ENCODE results near the gene EEIG2. TPM values are rescaled to one million over a fixed set of nuclear protein-coding genes. Genes with fewer than 3 reads are reported as not detected.

EEIG2 gene
- total and polyA plus RNA-seq, 9 of the 15 experiments (the other 6 are each of a cell fraction or from before 2014, with no cell fraction given) = 6.1 to 26.9 (median 15.2) TPM

DNA sequence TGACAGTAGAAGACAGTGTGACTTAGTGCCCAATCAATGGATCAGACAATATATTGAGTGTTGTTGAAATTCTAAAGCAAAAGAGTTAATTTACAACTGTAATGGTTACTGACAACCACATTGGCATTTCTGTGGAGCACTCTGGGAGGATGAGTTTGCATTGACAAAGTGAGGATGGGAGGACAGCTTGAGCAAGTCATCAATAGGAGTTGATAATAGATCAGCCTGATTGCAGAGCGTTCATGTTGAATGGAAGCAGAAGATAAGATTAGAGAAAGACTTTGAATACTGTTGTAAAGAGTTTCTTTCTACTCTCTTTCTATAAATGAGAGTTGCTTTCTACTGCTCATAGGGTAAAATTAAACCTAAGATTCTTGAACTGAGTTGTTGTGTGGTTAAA lies 3.9 kb downstream of the EEIG2 start:
- intact Hi-C loops (cut with micrococcal nuclease) = loop anchor here (5.0 kb wide), 2 partner anchors 143 to 333 kb away; no protein-coding TSS in a partner anchor
- no peak for FAIRE-seq
- no peak for ATAC-seq
- TF ChIP-seq FOXJ3 (CRISPR knock-in tag; IDR thresholded peaks at IDR 0.05) (no peak), ZNF507 (tag; conservative IDR thresholded peaks at IDR 0.05) (no peak), C11orf30 (IDR thresholded peaks at IDR 0.05; ENCODE audit: low read depth) (no peak), HDAC6 (IDR thresholded peaks at IDR 0.05; ENCODE audit: low read depth, low read length) (no peak), MAFF (IDR thresholded peaks at IDR 0.05; ENCODE audit: low read length) (peak; percentile 41; the same call in 1 of the 2 replicates), EP400 (IDR thresholded peaks at IDR 0.05) (0 out of 2 replicates have a peak, but pooled peaks have one; percentile 8), ARID1B (IDR thresholded peaks at IDR 0.05) (peak; percentile 59), RCOR1 (IDR thresholded peaks at IDR 0.05; ENCODE audit: borderline replicate concordance in 1 of 2, low read depth in 2 of 2, low read length in 2 of 2) (peak in 1 of 2 experiments; percentile 71; a peak in 2 of 4 replicates)
- TF ChIP-seq, protein P1, sequence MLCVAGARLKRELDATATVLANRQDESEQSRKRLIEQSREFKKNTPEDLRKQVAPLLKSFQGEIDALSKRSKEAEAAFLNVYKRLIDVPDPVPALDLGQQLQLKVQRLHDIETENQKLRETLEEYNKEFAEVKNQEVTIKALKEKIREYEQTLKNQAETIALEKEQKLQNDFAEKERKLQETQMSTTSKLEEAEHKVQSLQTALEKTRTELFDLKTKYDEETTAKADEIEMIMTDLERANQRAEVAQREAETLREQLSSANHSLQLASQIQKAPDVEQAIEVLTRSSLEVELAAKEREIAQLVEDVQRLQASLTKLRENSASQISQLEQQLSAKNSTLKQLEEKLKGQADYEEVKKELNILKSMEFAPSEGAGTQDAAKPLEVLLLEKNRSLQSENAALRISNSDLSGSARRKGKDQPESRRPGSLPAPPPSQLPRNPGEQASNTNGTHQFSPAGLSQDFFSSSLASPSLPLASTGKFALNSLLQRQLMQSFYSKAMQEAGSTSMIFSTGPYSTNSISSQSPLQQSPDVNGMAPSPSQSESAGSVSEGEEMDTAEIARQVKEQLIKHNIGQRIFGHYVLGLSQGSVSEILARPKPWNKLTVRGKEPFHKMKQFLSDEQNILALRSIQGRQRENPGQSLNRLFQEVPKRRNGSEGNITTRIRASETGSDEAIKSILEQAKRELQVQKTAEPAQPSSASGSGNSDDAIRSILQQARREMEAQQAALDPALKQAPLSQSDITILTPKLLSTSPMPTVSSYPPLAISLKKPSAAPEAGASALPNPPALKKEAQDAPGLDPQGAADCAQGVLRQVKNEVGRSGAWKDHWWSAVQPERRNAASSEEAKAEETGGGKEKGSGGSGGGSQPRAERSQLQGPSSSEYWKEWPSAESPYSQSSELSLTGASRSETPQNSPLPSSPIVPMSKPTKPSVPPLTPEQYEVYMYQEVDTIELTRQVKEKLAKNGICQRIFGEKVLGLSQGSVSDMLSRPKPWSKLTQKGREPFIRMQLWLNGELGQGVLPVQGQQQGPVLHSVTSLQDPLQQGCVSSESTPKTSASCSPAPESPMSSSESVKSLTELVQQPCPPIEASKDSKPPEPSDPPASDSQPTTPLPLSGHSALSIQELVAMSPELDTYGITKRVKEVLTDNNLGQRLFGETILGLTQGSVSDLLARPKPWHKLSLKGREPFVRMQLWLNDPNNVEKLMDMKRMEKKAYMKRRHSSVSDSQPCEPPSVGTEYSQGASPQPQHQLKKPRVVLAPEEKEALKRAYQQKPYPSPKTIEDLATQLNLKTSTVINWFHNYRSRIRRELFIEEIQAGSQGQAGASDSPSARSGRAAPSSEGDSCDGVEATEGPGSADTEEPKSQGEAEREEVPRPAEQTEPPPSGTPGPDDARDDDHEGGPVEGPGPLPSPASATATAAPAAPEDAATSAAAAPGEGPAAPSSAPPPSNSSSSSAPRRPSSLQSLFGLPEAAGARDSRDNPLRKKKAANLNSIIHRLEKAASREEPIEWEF (CRISPR knock-in tag; IDR thresholded peaks at IDR 0.05) = peak; percentile 69; the same call in 1 of the 2 replicates
- TF ChIP-seq, protein P2, sequence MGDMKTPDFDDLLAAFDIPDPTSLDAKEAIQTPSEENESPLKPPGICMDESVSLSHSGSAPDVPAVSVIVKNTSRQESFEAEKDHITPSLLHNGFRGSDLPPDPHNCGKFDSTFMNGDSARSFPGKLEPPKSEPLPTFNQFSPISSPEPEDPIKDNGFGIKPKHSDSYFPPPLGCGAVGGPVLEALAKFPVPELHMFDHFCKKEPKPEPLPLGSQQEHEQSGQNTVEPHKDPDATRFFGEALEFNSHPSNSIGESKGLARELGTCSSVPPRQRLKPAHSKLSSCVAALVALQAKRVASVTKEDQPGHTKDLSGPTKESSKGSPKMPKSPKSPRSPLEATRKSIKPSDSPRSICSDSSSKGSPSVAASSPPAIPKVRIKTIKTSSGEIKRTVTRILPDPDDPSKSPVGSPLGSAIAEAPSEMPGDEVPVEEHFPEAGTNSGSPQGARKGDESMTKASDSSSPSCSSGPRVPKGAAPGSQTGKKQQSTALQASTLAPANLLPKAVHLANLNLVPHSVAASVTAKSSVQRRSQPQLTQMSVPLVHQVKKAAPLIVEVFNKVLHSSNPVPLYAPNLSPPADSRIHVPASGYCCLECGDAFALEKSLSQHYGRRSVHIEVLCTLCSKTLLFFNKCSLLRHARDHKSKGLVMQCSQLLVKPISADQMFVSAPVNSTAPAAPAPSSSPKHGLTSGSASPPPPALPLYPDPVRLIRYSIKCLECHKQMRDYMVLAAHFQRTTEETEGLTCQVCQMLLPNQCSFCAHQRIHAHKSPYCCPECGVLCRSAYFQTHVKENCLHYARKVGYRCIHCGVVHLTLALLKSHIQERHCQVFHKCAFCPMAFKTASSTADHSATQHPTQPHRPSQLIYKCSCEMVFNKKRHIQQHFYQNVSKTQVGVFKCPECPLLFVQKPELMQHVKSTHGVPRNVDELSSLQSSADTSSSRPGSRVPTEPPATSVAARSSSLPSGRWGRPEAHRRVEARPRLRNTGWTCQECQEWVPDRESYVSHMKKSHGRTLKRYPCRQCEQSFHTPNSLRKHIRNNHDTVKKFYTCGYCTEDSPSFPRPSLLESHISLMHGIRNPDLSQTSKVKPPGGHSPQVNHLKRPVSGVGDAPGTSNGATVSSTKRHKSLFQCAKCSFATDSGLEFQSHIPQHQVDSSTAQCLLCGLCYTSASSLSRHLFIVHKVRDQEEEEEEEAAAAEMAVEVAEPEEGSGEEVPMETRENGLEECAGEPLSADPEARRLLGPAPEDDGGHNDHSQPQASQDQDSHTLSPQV (IDR thresholded peaks at IDR 0.05) = peak; percentile 32; the same call in 1 of the 2 replicates
- TF ChIP-seq, protein P3, sequence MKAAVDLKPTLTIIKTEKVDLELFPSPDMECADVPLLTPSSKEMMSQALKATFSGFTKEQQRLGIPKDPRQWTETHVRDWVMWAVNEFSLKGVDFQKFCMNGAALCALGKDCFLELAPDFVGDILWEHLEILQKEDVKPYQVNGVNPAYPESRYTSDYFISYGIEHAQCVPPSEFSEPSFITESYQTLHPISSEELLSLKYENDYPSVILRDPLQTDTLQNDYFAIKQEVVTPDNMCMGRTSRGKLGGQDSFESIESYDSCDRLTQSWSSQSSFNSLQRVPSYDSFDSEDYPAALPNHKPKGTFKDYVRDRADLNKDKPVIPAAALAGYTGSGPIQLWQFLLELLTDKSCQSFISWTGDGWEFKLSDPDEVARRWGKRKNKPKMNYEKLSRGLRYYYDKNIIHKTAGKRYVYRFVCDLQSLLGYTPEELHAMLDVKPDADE (conservative IDR thresholded peaks at IDR 0.05; ENCODE audit: control insufficient read depth, low read depth, low read length) = no peak

More for the DNA sequence above, 3.9 kb downstream of the EEIG2 start:
- no peaks in the 10 kb centered on the region for H4K20me1 ChIP-seq (replicated peaks; ENCODE audit: control insufficient read depth, insufficient read depth, low read length)
- peak in 2 of 4 experiments; percentile 37 to 47 for DNase-seq (ENCODE audit: extremely low read depth in 1 of 4, low spot score in 3 of 4)
- peaks cover 28 to 31% of the 10 kb centered on the region in 2 experiments; a peak in 4 of 5 replicates for H3K4me1 ChIP-seq (replicated peaks in 1 of 2; ENCODE audit: control insufficient read depth in 2 of 2, insufficient read depth in 2 of 2, low read length in 2 of 2)
- ChIA-PET POLR2A (interaction anchor here (0.7 to 0.9 kb wide), 2 partner anchors 9 to 30 kb away, joined by 3 read pairs; no protein-coding TSS in a partner anchor), CTCF (ENCODE audit: low intra/inter-chr PET ratio) (interaction anchor here (4.4 kb wide), 1 partner anchor 51 kb away, joined by 69 read pairs; no protein-coding TSS in a partner anchor)
- no peaks in the 10 kb centered on the region for H3K36me3 ChIP-seq (ENCODE audit: control insufficient read depth, insufficient read depth, low read length)
- no peak overlapping the region for H3K4me3 ChIP-seq
- H2AFZ ChIP-seq (ENCODE audit: low read depth, low read length) = no peak overlapping the region
- no TSS peak for BruUV-seq (replicated peaks)
- H3K9ac ChIP-seq (ENCODE audit: insufficient read depth in 1 of 2, low read depth in 2 of 2, low read length in 2 of 2) = no peak overlapping the region
- no peaks in the 10 kb centered on the region for H3K9me1 ChIP-seq (ENCODE audit: control insufficient read depth, insufficient read depth, low read length)
- peak overlapping the region; percentile 50; the same call in 1 of the 2 replicates for H3K4me2 ChIP-seq (ENCODE audit: insufficient read depth, low read length)
- peaks cover 67% of the 10 kb centered on the region for H3K79me2 ChIP-seq (ENCODE audit: control insufficient read depth, insufficient read depth, low read length)
- no peaks in the 10 kb centered on the region for H3K27me3 ChIP-seq (ENCODE audit: control insufficient read depth in 2 of 2, insufficient read depth in 2 of 2, low read length in 2 of 2)
- 0% methylated on average over 1 of the region's 1 CpG for WGBS (ENCODE audit: insufficient coverage, low coverage, missing lambda C conversion rate)
- H3K9me3 ChIP-seq (replicated peaks; ENCODE audit: control insufficient read depth, insufficient read depth, low read depth, low read length) = no peaks in the 10 kb centered on the region
- H3K27ac ChIP-seq (ENCODE audit: extremely low read depth, low read depth, low read length) = no peak overlapping the region
- in situ Hi-C loops (cut with MboI) = loop anchor here (5.0 kb wide), 1 partner anchor 52 kb away; no protein-coding TSS in a partner anchor

Data from K562 (cell line).